KMS-11 (cell line): ENCODE measurements around the gene PLXDC2.

Experiments used
- H2AFZ ChIP-seq: fragments of 200-600 bp; sonication (generic); 2 replicates; pipeline ENCODE4 v1.6.1; 2016; ENCODE audit warnings: antibody characterized with exemption, mixed run types, low read depth
- H3K27ac ChIP-seq: fragments of 200-600 bp; sonication (generic); 2 replicates; pipeline ENCODE4 v1.6.1; 2016; ENCODE audit warnings: mild to moderate bottlenecking, mixed run types
- H3K27me3 ChIP-seq: fragments of 200-600 bp; sonication (generic); 2 replicates; pipeline ENCODE4 v1.6.1; 2017; ENCODE audit warnings: mild to moderate bottlenecking, low read depth, mixed run types, moderate library complexity; ENCODE audit not compliant: insufficient read depth
- H3K36me3 ChIP-seq: fragments of 200-600 bp; sonication (generic); 2 replicates; pipeline ENCODE4 v1.6.1; 2017; ENCODE audit warnings: mild to moderate bottlenecking, mixed run types; ENCODE audit not compliant: insufficient read depth
- H3K4me1 ChIP-seq: fragments of 200-600 bp; sonication (generic); 2 replicates; pipeline ENCODE4 v1.6.1; 2016; ENCODE audit warnings: mild to moderate bottlenecking, low read depth, mixed run types; ENCODE audit not compliant: poor library complexity, severe bottlenecking
- H3K4me2 ChIP-seq: fragments of 200-600 bp; sonication (generic); 2 replicates; pipeline ENCODE4 v1.7.0; 2016; ENCODE audit warnings: mild to moderate bottlenecking, mixed run types
- H3K4me3 ChIP-seq: fragments of 200-600 bp; sonication (generic); IDR thresholded peaks from 2 replicates; pipeline ENCODE4 v1.6.1; 2017; ENCODE audit warnings: low read depth, low read length, mixed read lengths; ENCODE audit not compliant: insufficient read depth
- H3K79me2 ChIP-seq: fragments of 200-600 bp; sonication (generic); 2 replicates; pipeline ENCODE4 v1.6.1; 2016; ENCODE audit warnings: low read depth, mixed run types; ENCODE audit not compliant: insufficient read depth
- H3K9ac ChIP-seq: fragments of 200-600 bp; sonication (generic); 2 replicates; pipeline ENCODE4 v1.6.1; 2016; ENCODE audit warnings: mild to moderate bottlenecking, mixed run types
- H4K20me1 ChIP-seq: fragments of 200-600 bp; sonication (generic); 2 replicates; pipeline ENCODE4 v1.6.1; 2016; ENCODE audit warnings: mild to moderate bottlenecking, mixed run types; ENCODE audit not compliant: insufficient read depth
- TF ChIP-seq, protein P1 (sequence below): fragments of 200-600 bp; sonication (generic); conservative IDR thresholded peaks from 2 replicates; pipeline ENCODE4 v1.6.1; 2017; ENCODE audit warnings: low read depth, mild to moderate bottlenecking, antibody characterized with exemption, low read length, moderate library complexity, mixed read lengths

Gene PLXDC2

DNA sequence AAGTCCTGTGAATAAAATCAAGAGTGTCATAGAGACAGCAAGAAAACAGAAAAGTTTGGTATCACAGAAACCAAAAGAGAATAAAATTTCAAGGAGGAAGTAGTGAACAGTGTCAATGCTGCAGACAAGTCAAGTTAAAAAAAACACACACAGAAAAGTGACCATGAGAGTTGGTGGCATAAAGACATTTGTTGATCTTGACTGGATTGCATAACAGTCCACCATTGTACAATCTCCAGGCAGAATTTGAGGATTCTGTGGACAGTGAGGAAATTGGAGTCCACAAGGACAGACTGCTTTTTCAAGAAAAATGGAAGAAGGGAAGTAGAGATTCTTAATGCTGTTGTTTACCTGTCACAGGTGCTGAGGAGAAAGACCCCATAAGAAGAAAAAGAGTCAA lies 412.5 kb downstream of the PLXDC2 start:
- Histone ChIP-seq H3K27me3 (no peaks in the 10 kb centered on the region), H3K9ac (no peak overlapping the region), H3K4me2 (no peak overlapping the region)

DNA sequence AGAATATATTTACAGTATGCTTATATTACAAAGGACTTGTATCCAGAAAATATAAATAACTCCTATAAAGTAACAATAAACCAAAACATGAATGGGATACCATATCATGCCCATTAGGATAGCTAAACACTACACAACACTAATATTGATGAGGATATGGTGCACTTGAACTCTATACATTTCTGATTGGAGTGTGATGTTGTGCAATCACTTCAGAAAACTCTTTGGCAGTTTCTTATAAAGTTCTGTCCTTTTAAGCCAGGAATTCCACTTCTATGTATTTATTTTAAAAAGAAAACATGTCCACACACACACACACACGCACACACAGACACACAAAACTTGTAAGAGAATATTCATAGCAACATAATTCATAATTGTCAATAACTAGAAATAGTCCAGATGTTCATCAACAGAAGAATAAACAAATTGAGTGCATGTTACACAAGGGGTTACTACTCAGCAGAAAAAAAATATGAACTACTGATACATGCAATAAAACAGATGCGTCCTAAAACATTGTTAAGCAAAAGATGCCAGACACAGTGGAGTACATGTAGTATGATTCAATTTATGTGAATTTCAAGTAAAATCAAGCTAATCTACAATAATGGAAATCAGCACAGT lies 416.0 kb downstream of the PLXDC2 start:
- no peak overlapping the region for H3K4me3 ChIP-seq
- no peaks in the 10 kb centered on the region for H3K27me3 ChIP-seq
- no peaks in the 10 kb centered on the region for H3K4me1 ChIP-seq
- H4K20me1 ChIP-seq = no peaks in the 10 kb centered on the region
- H3K9ac ChIP-seq = no peak overlapping the region
- no peak overlapping the region for H3K27ac ChIP-seq
- H2AFZ ChIP-seq = no peak overlapping the region
- TF ChIP-seq, protein P1, sequence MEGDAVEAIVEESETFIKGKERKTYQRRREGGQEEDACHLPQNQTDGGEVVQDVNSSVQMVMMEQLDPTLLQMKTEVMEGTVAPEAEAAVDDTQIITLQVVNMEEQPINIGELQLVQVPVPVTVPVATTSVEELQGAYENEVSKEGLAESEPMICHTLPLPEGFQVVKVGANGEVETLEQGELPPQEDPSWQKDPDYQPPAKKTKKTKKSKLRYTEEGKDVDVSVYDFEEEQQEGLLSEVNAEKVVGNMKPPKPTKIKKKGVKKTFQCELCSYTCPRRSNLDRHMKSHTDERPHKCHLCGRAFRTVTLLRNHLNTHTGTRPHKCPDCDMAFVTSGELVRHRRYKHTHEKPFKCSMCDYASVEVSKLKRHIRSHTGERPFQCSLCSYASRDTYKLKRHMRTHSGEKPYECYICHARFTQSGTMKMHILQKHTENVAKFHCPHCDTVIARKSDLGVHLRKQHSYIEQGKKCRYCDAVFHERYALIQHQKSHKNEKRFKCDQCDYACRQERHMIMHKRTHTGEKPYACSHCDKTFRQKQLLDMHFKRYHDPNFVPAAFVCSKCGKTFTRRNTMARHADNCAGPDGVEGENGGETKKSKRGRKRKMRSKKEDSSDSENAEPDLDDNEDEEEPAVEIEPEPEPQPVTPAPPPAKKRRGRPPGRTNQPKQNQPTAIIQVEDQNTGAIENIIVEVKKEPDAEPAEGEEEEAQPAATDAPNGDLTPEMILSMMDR = no peak
- H3K36me3 ChIP-seq = no peaks in the 10 kb centered on the region
- H3K79me2 ChIP-seq = no peaks in the 10 kb centered on the region
- no peak overlapping the region for H3K4me2 ChIP-seq

More for the DNA sequence above, 412.5 kb downstream of the PLXDC2 start:
- no peaks in the 10 kb centered on the region for H3K4me1 ChIP-seq
- H3K79me2 ChIP-seq = no peaks in the 10 kb centered on the region
- no peak overlapping the region for H2AFZ ChIP-seq
- no peaks in the 10 kb centered on the region for H3K36me3 ChIP-seq
- H4K20me1 ChIP-seq = no peaks in the 10 kb centered on the region
- TF ChIP-seq, protein P1 = no peak
- H3K4me3 ChIP-seq = no peak overlapping the region
- H3K27ac ChIP-seq = no peak overlapping the region

DNA sequence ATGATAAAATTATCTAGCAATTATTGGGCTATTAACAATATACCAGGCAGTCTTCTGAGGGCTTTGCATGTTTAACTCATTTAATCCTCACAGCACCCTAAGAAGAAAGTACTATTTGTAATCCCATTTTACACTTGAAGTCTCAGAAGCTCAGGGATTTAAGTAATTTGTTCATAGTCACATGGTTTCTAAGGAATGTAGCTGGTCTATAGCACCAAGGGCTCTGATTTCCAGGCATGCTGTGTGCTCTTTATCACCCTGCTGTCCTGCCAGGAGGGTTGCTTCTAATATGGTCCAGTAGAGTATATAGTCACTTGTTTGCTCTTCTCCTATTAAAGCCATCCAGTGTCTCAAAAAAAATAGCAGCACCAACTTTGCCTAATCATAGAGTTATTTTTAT lies 417.2 kb downstream of the PLXDC2 start:
- TF ChIP-seq, protein P1 = no peak
- H3K79me2 ChIP-seq = no peaks in the 10 kb centered on the region

DNA sequence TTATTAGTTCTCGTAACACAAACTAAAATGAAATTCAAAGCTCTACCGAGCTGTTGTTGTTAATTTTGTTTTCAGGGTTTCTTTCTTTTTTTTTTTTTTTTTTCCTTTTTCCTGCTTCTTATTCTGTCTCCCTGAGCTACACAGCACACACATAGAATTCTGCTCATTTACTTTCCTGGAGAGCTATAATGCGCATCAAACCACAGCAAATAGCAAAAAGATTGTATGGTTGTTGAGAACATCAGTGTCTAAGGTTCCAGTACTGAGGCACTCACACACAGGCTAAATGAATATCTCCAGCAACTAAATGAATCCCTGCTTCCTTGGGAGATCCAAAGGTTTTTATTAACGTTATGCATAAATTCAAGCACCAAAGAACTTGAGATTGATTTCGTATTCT lies 418.3 kb downstream of the PLXDC2 start:
- no peaks in the 10 kb centered on the region for H3K36me3 ChIP-seq
- H3K27me3 ChIP-seq = no peaks in the 10 kb centered on the region
- no peak overlapping the region for H3K4me3 ChIP-seq
- H3K79me2 ChIP-seq = no peaks in the 10 kb centered on the region
- TF ChIP-seq, protein P1 = no peak
- no peaks in the 10 kb centered on the region for H4K20me1 ChIP-seq
- H3K27ac ChIP-seq = no peak overlapping the region
- no peak overlapping the region for H2AFZ ChIP-seq
- H3K4me1 ChIP-seq = no peaks in the 10 kb centered on the region
- no peak overlapping the region for H3K9ac ChIP-seq
- no peak overlapping the region for H3K4me2 ChIP-seq

More for the DNA sequence above, 417.2 kb downstream of the PLXDC2 start:
- Histone ChIP-seq H3K9ac (no peak overlapping the region), H3K36me3 (no peaks in the 10 kb centered on the region), H3K4me3 (no peak overlapping the region), H3K27me3 (no peaks in the 10 kb centered on the region), H4K20me1 (no peaks in the 10 kb centered on the region), H3K4me1 (no peaks in the 10 kb centered on the region), H3K4me2 (no peak overlapping the region), H3K27ac (no peak overlapping the region), H2AFZ (no peak overlapping the region)
